Uterus (tissue), 2 donors: ENCODE measurements around the gene LTBP2.

Experiments
- POLR2A ChIP-seq, 2 donors: fragments of 450-650 bp; IDR thresholded peaks; one replicate each; pipeline ENCODE4 v1.6.1; 2016; ENCODE audit warnings: antibody characterized with exemption in 2 of 2, mild to moderate bottlenecking in 1 of 2, moderate library complexity in 1 of 2
- TF ChIP-seq, protein P1 (sequence below), 4 experiments: fragments of 200-600 bp in 2 of 4; fragments of 450-650 bp in 2 of 4; sonication (generic) in 2 of 4; IDR thresholded peaks; one replicate each; pipeline ENCODE4 v1.5.1; 2016 to 2019; ENCODE audit warnings: antibody characterized with exemption in 4 of 4, mild to moderate bottlenecking in 2 of 4, moderate library complexity in 1 of 4

DNA sequence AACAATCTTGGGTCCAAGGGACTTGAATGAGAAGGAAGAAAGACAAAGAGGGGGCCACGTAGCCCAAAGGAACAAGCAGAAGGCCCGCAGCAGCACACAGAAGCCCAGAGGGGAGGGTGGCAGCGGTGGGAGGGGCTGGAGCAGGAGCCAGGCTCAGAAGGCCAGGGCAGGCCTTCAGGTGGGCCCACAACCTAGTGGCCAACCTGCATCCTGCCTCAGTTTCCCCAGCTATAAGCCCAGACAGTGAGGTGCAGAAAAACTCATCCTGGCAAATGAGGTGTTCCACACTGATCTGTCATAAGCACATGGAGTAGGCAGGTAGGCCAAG lies 34.1 kb downstream of the LTBP2 start:
- TF ChIP-seq, protein P1, sequence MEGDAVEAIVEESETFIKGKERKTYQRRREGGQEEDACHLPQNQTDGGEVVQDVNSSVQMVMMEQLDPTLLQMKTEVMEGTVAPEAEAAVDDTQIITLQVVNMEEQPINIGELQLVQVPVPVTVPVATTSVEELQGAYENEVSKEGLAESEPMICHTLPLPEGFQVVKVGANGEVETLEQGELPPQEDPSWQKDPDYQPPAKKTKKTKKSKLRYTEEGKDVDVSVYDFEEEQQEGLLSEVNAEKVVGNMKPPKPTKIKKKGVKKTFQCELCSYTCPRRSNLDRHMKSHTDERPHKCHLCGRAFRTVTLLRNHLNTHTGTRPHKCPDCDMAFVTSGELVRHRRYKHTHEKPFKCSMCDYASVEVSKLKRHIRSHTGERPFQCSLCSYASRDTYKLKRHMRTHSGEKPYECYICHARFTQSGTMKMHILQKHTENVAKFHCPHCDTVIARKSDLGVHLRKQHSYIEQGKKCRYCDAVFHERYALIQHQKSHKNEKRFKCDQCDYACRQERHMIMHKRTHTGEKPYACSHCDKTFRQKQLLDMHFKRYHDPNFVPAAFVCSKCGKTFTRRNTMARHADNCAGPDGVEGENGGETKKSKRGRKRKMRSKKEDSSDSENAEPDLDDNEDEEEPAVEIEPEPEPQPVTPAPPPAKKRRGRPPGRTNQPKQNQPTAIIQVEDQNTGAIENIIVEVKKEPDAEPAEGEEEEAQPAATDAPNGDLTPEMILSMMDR (IDR thresholded peaks at IDR 0.05) = no peak
- TF ChIP-seq POLR2A (IDR thresholded peaks at IDR 0.05) = no peak
